Measurements from ENCODE around the gene TNNC2.
"Not testable (repeated sequence)": the region's sequence is repeated elsewhere in the genome, so short reads cannot be mapped to it uniquely, and the experiment has no call there.

The TNNC2 gene

DNA sequence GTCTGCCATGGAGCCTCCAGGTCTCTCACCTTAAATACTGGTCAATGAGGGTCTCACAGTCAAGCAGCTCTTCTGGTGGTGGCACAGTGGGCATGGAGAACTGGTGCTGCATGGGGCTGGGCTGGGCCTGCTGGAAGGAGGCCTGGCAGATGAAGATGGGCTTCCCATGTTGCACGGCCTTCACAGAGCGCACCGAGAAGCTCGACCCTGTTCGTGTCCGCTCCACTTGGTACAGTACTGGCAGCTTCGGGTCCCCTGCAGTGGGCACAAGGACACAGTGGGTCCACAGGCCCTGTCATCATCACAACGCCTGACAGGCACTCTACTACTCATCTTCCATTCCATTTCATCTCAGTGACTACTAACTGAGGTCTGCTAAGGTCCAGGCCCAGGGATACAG, 21.3 kb upstream of the TNNC2 start:
- no peak for DNase-seq

DNA sequence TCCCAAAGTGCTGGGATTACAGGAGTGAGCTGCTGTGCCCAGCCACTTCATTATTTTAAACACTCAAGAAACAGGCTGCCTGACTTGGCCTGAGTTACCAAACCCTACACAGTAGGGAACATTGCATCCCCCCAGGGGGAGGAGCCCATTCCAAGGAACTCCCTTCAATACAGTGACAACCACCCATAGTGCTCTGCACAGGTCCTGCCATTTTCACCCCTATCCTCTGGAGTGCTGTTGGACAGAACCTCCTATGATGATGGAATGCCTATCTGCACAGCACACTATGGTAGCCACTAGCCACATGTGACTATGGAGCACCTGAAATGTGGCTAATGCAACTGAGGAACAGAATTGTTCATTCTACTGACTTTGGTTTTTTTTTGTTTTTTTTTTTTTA, 18.3 kb upstream of the TNNC2 start:
- no peak for DNase-seq

DNA sequence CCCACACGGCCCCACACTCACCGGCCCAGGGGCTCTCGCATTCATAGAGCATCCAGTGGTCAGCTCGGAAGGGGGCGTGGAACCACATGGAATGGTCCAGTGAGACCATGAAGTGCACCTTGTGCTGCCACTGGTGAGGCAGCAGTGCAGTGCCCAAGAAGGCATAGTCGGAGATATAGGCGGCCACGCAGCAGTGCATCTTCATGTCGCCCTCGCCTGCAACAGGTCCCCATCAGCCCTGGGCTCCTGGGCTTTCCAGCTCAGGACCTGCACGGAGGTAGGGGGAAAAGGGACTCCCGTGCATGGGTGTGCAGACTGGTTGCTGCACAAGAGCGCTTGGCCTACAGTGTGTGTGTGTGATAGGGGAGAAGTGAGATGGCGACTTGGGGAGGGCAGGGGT, 16.4 kb upstream of the TNNC2 start:
- no peak for DNase-seq

DNA sequence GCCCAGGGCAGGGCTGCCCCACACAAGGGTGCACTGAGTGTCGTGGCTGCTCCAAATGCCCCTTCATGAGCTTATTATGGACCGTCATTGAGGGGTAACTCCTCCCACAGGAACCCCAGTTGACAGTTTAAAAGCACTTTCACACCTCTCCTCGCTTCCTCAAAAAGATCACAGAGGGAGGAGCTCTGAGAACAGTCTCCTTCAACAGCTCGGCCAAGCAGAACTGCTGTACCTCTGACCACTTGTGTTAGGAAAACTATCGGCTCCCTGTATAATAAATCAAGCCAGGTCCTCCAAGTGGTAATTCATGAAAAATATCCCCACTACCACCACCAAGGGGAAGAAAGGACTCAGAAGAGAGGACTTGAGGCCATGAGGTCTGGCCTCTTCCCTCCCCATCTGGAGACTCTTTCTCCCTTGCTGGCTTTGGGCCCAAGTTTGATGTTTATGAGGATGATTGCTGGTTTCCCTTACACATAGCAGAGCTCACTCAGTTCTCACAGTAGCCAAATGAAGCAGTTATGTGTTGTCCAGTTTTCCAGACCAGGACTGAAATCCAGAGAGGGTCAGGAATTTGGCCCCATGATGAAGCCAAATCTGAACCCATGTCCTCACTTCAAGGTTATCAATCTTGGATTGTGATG, 15.2 kb upstream of the TNNC2 start:
- DNase-seq, result no peak

DNA sequence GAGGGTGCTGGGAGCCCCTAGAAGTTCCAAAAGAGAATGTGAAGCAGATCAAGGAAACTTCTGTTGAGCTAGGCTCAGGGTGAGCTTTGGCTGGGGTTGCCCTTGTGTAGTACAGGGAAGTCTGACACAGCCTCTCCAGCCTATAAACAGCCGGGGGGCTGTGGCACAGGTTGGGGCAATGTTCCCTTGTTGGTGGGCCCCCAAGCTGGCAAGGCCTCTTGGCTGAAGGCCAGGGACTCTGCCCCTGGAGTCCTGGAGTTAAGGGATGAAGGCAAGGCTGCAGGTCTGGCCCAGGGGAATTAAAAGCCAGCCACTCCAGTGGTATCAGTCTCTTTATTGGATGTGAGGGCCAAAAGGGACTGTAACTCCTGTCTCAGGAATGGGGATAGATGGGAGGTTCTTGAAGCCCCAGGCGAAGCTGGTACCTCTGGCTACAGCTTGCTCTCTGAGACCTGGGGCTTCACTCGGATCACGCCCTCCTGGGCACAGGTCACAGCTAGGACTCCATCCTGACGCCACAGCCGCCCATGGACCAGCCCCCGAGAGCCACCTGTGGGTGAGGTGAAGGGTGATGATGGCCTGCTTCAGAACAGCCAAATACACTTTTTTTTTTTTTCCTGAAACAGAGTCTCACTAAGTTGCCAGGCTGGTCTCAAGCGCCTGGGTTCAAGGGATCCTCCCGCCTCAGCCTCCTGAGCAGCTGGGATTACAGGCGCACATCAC, 14.5 kb upstream of the TNNC2 start:
- DNase-seq, result no peak

DNA sequence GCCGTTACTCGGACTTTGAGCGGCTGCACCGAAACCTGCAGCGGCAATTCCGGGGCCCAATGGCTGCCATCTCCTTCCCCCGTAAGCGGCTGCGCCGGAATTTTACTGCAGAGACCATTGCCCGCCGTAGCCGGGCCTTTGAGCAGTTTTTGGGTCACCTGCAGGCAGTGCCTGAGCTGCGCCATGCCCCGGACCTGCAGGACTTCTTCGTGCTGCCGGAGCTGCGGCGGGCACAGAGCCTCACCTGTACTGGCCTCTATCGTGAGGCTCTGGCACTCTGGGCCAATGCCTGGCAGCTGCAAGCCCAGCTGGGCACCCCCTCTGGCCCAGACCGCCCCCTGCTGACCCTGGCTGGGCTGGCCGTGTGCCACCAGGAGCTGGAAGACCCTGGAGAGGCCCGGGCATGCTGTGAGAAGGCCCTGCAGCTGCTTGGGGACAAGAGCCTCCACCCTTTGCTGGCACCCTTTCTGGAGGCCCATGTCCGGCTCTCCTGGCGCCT, 13.6 kb upstream of the TNNC2 start:
- DNase-seq, result no peak

DNA sequence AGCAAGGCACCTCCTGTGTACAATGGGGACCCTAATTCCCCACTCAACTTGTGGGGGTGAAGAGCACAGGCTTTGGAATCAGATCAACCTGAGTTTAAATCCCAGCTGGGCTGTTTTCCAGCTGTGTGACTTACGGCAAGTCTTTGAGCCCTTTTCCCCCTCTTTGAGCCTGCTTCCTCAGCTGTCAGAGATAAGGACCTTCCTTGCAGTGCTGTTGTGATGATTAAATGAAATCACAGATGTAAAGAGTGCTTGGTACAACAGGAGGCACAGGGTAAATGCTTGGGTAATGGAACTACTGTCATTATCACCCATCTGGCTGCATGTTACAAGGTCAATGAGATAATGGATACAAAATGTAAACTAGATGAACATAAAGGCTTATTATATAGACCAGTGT, 9.7 kb upstream of the TNNC2 start:
- no peak for DNase-seq

DNA sequence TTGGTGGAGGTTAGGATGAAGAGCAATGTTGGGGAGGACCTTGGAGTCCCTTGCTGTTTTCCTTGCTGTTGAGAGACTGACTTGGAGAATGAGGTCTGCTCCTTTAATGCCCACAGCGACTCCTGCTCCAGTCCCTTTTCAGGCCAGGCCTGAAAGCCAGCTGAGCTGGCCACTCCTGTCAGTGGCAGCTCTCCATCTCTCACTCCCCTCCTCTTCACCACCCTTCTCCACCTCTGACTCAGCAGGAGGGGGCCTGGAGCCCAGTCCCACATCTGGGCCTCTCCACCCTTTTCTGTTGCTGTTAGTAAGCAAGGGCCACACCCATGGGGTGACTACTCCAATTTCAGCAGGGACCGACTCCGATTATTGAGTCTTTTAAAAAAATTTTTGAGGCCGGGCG, 8.7 kb upstream of the TNNC2 start:
- no peak for DNase-seq

DNA sequence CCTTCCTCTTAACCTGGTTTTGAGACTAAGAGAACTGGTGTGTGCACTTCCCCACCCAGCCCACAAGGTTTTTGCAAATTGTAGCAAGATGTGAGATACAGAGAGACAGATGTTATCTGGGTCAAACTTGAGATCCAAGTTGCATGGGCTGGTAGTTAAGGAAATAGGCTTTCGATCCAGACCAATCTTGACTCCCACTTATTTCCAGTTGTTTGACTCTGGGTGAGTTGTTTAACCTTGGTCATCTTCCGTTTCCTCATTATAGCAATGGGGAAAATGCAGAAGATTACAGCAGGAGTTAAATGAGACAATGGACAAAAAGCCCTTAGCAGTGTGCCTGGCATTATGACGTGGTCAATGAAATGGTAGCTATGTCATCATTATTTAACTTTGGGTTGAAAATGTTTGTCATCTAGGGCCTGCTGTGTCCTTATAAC, 8.2 kb upstream of the TNNC2 start:
- DNase-seq, result no peak

DNA sequence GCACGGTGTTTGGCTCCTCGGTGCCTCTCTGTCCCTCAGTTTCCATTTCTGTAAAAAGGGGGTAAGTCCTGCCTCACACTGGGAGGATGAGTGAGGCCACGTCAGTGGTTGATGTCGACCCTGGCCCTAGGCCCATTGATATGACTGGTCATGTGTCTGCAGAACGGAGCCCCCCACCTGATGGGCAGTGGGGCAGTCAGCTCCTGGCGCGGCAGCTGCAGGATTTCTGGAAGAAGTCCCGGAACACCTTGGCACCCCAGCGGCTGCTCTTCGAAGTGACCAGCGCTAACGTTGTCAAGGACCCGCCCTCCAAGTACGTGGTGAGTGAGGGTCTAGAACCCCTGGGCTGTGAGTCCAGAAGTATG, 7.7 kb upstream of the TNNC2 start:
- DNase-seq, result no peak

DNA sequence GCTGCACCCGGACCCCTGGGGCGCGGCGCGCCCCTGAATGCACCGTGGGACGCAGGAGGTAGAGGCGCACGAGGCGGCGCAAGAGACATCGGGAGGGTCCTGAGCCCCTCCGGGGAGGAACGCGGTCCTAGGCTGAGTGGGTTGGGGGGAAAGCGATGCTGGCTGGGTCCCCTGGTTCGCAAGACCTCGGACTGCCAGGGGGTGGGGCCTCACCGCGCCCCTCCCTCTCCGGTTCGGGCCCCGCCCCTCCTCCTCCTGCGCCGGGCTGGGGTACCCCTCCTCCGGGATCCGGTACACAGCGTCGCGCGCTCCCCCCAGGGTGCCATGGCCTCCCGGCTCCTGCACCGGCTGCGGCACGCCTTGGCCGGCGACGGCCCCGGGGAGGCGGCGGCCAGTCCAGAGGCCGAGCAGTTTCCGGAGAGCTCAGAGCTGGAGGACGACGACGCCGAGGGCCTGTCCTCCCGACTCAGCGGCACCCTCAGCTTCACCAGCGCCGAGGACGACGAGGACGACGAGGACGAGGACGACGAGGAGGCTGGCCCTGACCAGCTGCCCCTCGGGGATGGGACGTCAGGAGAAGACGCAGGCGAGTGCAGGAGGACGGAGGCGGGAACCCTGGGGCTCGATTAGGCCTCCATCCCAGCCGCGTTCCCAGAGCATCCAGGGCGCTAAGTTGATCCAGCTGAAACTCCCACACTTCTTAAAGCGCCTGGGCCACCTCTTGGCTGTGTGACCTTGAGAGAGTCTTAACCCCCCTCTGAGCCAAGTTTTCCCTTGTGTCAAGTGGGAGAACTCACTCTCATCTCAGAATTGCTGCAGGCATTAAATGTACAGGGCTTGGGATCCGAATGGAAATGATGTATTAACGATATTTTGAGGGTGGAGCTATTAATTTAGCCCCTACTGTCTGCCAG, 7.0 kb upstream of the TNNC2 start:
- no peak for DNase-seq

DNA sequence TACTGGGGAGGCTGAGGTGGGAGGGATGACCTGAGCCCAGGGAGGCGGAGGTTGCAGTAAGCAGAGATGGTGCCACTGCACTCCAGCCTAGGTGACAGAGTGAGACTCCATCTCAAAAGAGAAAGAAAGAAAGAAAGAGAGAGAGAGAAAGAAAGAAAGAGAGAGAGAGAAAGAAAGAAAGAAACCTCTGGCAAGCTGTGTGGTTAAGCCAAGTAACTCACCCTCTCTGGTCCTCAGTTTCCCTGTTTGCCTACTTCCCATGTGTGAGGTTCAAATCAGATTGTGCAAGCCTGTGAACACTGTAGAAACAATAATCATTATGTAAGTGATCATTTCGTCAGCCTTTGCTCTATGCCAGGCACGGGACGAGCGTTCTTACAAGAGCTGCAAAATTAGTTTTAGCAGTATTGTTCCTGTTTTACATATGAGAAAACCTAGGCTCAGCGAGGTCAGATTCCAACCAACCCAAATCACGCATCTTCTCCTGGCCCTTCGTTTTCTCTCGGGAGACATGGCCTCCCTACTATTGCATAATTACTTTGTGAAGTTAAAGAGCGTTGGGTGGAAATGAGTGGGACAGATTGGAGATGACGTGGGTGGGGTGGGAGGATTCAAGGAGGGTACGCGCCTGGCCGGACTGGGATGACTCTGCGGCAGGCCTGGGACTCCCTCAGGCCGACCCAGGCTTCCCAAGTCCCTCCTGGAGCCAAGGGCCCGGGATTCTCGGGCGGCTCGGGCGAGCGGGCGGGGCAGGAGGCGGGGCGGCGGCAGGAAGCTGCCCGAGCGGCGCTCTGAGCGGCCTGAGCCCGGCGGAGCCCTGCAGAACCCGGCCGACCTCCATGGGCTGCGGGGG, 6.1 kb upstream of the TNNC2 start, which contains the start of gene SNX21:
SNX21 (plus strand) TSS at position 770 of the 853 bp plus-strand sequence. CDS start 121 bp downstream, outside the sequence.
- DNase-seq, result peak; percentile 21

DNA sequence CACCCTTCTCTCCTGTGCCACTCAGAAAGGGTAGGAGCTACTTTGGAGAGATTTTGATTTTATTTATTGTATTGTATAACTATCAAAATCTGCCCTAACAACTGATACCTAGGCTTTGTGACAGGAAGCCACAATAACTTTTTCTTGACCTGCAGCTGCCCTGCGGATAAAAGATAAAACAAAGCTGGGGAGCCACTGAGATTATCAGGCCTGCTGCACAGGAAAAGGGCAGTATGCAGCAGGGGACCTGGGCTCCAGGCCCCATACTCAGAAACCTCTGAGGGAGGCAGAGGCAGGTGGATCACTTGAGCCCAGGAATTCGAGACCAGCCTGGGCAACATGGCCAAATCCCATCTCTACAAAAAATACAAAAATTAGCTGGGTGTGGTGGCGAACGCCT, 5.5 kb upstream of the TNNC2 start:
- DNase-seq, result no peak

DNA sequence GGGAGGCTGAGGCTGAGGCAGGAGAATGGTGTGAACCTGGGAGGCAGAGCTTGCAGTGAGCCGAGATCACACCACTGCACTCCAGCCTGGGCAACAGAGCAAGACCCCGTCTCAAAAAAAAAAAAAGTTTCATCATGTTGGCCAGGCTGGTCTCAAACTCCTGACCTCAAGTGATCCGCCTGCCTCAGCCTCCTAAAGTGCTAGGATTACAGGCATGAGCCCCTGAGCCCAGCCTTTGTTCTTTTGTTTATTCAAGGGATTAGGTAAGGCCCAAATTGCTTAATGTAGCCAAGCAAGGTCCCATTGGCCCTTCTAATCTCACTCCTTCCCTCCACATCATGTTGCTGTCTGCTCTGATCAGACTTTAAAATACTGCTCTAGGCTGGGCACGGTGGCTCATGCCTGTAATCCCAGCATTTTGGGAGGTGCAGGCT, 2.6 kb upstream of the TNNC2 start:
- not testable (repeated sequence) for DNase-seq

DNA sequence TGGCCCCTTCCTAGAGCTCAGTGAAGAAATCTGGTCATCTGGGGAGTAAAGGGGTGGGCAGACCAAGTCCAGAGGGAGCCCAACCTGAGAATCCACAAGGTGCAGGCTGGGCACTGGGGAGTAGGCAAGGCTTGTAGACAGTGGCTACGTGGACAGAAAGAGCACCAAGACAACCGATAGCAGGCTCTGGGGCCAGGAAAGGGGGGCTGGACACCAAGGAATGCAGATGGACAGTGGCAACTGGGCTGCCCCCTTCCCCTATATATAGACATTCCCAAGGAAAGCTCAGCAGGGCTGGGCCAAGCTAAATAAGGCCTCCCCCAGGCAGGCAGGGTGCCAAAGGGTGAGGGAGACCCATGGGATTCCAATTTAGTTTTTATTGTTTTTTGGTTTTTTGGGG, 1.5 kb upstream of the TNNC2 start:
- no peak for DNase-seq

DNA sequence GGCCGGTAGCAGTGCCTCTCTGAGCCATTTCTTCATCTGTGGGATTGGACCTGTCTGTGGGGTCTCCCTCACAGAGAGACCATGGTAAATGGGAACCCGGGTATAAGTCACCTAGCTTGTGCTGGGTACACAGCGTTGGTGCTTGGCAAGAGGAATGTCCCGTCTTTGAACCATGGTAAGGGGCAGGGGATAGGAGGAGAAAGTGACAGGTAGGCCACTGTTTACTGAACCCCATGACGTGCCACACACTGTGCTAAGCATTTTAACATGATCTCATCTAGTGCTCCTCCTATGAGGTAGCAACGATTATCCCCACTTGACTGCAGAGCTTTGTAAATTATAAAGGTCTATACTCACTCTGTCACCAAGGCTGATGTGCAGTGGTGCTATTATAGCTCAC, 600 bp upstream of the TNNC2 start:
- DNase-seq, result no peak

DNA sequence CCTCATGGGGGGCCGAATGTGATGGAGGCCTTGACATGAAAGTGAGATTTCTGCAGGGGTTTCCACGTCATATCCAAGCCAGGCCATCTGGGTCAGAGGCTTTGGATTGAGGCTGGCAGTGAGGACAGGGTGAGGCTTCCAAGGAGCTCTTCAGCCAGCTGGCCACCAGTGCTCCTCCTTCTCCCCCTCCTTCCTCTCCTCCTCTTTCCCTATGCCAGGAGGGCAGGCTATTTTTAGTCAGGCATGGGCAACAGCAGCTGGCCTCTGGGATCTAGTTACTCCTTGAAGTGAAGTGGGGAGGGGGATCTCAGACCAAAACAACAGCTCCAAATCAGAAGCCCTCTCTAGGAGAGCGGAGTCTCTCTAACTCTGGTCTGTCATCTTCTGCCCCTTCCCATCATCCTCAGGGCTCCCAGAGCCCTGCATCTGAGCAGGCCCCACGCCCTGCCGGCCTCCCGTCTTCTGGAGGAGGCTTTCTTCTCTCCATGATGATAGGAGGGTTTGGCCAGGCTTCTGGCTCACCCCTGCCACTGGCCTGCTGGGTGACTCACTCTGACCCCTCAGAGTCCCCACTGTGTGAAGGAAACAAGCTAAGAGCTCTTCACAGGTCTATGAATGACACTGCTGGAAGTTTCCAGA, 612 bp downstream of the TNNC2 start:
- DNase-seq, result no peak

DNA sequence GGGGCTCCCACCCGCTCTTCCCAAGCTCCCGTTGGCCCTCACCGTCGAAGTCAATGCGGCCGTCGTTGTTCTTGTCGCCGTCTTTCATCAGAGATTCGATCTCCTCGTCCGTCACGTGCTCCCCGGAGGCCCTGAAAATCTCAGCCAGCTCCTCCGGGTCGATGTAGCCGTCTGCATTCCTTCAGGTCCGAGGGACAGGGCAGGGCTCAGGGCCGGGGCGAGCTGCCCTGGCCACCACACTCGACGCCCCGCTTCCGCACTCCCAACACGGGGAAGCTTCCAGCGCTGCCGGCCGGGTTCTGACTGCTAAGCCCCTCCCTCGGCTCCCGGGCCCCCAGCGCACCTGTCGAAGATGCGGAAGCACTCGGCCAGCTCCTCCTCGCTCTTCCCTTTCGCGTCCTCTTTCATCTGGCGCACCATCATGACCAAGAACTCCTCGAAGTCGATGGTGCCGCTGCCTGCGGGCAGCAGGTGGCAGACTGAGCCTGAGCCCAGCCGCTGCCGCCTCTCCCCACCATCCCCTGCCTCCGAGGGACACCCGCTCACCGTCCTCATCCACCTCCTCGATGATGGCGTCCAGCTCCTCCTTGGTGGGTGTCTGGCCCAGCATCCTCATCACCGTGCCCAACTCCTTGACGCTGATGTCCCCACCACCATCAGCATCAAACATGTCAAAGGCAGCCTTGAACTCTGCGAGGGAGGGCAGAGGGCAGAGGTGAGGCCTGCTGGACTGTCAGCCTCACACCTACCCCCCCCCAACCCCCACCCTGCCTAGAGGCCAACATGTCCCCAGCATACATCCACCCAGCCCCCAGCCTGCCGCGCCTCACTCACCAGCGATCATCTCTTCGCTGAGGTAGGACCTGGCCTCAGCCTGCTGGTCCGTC, 2.9 kb downstream of the TNNC2 start:
- DNase-seq, result peak; percentile 58

DNA sequence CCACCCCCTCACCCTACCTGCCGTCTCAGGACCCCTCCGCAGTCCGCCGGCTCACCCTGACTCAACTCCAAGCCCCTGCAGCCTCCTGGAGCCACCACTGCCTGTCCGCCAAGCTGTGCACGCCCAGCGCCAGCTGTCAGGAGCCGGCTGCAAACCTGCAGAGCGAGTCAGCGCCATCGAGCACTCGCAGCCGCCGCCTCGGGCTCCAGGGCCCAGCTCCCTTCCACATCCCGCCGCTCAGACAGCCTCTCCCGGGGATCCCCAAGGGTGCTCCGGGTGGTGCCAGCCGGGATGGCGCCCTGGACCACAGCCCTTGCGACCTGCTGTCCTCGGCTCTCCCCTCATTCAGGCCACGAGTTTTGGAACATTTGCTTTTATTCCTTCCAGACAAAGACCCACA, 4.3 kb downstream of the TNNC2 start:
- DNase-seq, result no peak

DNA sequence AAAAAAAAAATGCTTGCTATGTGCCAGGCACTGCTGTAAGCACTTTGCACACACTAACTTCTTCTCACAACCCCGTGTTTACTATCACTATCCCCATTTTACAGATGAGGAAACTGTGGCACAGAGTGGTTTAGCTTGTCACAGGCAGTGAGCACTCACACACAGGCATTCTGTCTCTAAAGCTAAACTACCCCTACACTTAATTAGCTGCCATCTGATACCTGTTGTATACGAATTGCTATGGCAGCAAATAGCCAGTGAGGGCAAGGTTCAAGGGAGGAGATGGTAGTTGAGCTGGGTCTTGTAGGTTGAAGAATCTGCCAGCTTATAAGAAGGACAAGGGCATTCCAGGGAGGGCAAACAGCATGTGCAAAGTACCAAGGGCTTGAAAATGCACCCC, 5.2 kb downstream of the TNNC2 start:
- no peak for DNase-seq

DNA sequence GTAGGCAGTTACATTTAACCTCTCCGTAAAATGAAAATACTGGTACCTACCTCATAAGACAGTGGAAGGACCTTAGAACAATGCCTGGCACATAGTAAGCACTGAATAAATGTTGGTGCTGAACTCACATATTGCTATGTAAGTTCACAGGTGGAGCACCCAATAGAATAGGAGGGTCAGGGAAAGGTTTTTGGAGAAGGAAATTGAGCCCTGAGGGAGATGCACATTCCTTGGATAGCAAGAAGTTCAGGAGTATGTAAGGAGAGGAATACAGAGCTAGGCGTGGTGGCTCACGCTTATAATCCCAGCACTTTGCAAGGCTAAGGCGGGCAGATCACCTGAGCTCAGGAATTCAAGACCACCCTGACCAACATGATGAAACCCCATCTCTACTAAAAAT, 7.6 kb downstream of the TNNC2 start:
- no peak for DNase-seq

Measured in NCI-H2029 (cell line).